Stimulated activated CD8-positive, alpha-beta memory T cell treated with anti-CD3 and anti-CD28 coated beads, Interleukin-4, amount 100 ng/mL, for 24 hours (primary cell): ENCODE measurements around the gene TIMM10B.

Source experiments
- DNase-seq: peaks from one replicate; pipeline ENCODE4 v3.0.0-alpha.2; 2020; ENCODE audit warnings: low read depth

TIMM10B gene

DNA sequence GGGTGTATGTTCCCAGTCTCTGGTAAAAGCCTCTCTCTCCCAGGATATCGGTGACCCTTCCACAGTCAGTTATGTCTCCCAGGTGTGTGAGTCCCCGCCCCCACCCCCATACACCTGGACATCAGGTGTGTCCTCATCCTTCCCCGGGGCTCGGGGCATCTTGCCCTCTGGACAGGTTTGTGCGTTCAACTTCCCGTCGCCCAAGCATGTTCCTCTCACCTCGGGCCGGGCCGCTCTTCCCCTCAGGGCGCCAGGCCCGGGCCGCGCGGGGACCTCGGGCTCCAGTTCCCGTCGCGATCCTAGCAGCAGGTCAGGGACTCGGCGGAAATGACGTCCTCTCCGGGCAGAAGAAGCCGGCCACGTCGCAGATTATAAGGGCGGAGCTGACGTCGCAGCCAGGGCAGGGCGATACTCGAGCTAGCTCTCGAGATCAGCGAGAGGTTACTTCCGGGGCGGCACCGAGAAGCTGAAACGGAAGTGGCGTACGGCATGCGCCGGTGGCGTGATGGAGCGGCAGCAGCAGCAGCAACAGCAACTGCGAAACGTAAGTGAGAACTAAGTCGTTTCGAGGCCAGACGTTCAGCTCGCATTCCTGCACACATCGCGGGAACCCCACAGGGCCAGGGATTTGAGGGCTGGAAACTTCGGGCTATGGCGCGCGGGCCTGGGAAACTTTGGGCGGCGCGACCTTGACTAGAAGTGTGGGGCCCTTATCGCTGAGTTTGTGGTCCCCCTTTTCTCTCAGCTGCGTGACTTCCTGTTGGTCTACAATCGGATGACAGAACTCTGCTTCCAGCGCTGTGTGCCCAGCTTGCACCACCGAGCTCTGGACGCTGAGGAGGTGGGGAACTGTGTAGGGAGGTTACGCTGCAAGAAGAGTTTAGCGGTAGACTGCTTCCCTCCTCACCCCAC, at the start of gene TIMM10B, which contains the start of gene ARFIP2:
Gene TIMM10B, plus strand, starts transcription at position 490 of the 912 bp plus-strand sequence. Its CDS starts 16 bp downstream, at position 506.
Gene ARFIP2, minus strand, starts transcription at position 320 of the 912 bp plus-strand sequence. CDS start 910 bp downstream, outside the sequence.
- DNase-seq, result peak; percentile 96

DNA sequence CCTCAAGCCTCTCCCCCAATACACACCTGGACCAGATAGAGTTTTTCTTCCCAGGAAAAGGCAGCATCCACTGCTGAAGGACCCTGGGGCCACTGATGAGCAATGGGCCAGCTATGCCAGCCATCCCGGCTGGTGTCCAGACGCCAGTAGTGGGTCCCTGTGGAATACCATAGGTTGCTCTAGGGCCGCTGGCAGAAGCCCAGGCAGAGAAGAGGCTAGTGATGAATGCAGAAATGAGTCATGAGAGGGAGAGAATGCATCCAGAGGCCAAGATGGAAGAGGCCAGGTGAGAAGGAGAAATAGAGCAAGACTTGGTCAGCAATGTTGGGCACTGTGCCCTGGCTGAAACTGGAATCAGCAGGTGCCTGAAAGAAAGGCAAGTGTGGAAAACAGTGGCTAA, 49.4 kb upstream of the TIMM10B start:
- DNase-seq, result no peak

GRCh38 chr11:6433998-6434660, 47.2 kb upstream of the TIMM10B start:
- no peak for DNase-seq

GRCh38 chr11:6437423-6437822, 43.9 kb upstream of the TIMM10B start:
- no peak for DNase-seq

- no peak for DNase-seq
Measured at GRCh38 chr11:6437993-6438392, 43.3 kb upstream of the TIMM10B start.

GRCh38 chr11:6438979-6439571, 42.2 kb upstream of the TIMM10B start:
- DNase-seq, result no peak

GRCh38 chr11:6440906-6441358, 40.4 kb upstream of the TIMM10B start, which contains the start of gene HPX:
TSS of gene HPX (minus strand) at chr11:6440987. CDS start at chr11:6440963, 24 bp downstream.
- no peak for DNase-seq

DNA sequence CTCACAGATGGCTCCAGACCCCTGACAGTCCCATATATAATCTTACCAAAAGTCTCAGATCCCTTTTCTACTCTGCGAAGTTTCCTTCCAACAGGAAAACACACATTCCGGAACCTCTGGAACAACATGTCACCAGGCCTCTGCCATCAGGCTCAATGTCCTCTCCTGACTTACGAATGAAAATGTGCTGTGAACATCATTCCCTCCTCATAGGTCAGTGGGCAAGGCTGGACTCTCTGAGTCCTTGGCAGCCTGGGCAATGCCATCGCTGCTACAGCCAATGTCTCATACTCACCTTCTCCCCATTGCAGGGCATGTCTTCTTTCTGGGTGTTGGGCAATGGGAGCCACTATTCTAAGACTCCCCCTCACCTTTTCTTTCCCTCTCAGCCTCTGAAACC, 38.9 kb upstream of the TIMM10B start:
- no peak for DNase-seq

DNA sequence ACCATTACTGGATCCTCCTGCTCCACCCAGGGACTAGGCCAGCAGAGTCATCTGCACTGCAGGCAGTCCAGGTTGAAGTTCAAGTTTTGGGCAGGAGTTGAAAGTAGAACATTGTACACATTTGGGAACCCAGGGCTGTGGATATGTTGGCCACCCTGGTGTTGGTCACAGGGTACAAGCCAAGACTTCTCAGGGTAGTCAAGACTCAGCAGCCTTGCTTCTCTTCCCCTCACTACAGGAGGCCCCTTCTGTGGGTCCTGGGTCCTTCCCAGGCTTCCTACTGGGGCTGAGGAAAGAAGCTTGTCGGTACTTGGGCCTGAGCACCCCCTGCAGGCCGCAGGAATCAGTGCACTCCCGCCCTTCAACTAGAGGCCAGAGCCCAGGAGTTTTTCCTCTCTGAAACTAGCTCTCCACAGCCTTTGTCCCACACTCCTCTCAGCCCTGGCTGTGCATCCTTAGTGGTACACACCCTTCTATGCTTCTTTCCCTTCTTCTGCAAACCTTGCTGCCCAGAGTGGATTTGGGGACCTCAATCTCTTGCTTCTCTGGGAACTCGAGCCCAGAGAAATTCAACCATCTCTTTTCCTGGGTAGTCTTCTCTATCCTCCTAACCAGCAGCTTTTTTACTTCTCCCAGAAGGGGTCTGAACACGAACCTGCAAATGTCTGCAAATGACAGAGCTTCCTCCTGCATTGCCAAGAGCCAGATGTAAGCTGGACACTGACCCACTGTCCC, 37.9 kb upstream of the TIMM10B start:
- peak; percentile 31 for DNase-seq

DNA sequence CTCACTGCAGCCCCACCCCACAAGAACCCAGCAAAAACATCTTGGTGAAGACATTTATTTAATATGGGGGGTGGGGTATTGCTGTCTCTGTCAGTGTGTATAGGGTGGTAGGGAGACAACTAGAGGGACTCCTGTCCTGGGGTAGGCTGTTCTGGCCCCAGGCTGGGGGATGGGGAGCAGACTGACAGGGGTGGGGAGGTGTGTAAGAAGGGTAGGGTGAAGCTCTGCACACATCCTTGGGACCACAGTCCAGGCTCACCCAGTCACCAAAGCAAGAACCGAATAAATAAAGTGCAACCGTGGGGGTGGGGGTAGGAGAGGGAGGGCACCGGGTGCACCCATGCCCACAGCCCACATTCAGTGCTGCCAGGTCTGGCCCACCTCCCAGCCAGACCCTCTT, 32.7 kb upstream of the TIMM10B start:
- no peak for DNase-seq

GRCh38 chr11:6452219-6452618, 29.1 kb upstream of the TIMM10B start:
- no peak for DNase-seq

DNA sequence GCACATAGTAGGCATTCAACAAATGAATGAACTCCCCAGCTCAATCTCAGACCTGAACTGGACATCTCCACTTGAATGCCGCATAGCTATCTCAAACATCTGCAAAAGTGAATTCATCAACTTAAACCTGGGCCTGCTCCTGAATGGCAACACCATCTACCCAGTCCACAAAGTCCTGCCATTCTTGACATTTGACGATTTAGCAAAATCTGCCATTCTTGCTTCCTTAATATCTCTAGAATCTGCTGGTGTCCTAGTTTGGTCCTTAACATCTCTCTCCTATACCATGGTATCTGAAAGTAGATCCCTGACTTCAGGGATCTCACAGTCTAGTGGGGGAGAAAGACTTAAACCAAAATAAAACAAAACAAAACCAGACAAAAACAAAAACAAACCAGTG, 28.1 kb upstream of the TIMM10B start:
- no peak for DNase-seq

DNA sequence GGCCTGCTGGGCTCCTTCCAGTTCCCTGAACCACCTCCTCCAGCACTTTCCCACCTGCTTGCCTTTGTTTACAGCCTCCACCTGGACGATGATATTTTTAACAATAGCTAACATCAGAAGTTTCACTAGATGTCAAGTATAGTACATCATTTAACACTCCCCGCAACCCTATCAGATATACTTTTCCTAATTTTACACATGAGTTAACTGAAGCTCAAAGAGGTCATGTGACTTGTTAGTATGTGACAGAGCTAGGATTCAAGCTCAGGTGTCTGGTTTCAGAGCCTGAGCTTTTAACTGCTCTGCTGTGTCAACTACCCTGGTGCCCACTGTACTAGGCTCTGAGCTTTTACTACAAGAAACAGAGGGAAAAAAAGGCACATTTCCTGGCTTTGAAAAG, 26.2 kb upstream of the TIMM10B start:
- DNase-seq, result no peak

DNA sequence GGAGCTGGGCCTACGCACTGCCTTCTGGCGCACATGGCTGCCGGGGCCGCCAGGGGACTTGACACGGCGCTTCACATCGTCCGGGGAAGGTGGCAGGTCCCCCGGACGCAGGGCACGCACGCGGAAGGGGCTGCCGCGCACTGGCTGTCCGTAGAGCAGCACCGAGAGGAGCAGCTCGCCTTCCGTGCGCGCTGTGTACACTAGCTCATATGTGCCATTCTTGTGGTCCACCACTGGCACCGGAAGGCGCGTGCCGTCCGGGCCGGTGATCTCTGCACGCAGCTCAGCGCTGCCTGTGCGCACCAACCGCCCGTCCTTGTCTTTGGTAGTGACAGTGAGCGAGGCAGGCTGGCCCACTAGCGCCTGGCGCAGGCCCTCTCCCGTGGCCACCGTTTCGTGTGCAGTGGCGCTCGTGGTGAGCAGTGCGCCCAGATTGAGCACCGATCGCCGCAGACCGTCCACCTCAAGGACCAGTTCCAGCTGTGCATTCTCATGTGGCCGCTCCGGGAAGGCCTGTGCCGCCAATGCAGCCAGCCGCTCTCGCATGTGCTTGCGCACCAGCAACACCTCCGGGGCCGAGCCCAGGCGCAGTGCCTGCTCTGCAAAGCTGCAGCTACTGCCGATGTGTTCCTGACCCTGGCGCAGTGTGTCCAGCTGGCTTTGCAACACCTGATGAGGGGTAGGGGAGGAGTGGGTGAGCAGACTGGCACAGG, 24.8 kb upstream of the TIMM10B start:
- no peak for DNase-seq

GRCh38 chr11:6457581-6458320, 23.6 kb upstream of the TIMM10B start:
- no peak for DNase-seq

- DNase-seq, result no peak
Measured at GRCh38 chr11:6458352-6459098, 22.8 kb upstream of the TIMM10B start.

DNA sequence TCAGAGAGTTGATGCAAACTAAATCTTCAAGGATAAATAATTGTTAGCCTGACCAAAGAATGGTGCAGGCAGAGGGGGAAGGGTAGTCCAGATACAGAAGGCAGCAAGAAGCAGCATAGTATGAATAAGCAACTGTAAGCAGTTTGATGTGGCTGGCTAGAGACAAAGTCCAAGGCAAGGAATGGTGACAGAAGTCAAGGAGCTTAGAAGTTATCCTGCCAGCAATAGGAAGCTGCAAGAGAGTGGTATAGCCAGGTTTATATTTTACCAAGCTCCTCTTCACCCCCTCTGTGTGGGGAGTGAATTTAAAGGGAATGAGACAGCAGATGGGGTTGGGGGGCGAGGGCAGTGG, 22.2 kb upstream of the TIMM10B start:
- no peak for DNase-seq

DNA sequence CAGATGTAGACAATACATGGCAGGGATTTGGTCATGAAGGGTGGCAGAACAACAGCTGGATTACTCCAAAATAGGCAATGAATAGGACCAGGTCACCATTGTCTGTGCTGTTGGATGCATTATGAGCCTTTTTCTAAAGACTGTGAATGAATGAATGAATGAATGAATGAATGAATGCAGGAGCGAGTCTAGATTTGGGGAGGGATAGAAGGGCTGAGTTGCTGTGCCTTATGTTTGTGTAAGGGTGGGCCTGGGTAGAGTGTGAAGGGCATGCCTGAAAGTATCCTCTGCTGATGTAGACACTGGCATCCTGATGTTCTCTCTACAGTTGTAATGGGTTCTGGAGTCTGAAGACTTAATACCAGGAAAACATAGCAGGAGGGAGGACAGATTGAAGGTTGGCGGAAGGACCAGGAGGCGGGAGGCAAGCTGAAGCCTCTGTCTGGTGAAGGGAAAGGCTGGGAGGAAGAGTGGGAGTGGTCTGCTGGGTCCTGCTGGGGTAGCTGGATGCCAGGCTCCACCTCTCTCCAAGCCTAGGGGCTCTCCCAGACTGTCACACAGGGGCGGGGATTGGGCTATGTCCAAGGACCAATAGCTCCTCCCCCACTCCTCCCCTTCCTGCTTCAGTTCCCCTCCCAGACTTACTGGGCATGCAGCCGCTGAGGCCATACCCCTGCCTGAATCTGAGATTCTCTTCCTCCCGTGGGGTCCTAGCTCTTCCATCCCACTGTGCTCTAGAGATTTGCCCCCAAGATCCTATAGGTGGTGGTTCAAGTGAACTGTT, 12.4 kb upstream of the TIMM10B start:
- DNase-seq, result no peak

GRCh38 chr11:6469599-6469998, 11.7 kb upstream of the TIMM10B start:
- DNase-seq, result no peak
